Measurements from ENCODE around the gene G6PC2. TPM values are rescaled to one million over a fixed set of nuclear protein-coding genes. Genes with fewer than 3 reads are reported as not detected.
"Not testable (repeated sequence)": the region's sequence is repeated elsewhere in the genome, so short reads cannot be mapped to it uniquely, and the experiment has no call there.

Gene G6PC2
- total RNA-seq, 1 donor from 2014 or later = not detected

- Mint-ChIP-seq H3K36me3 (ENCODE audit: unreplicated experiment) (no peaks in the 10 kb centered on the region), H3K27me3 (ENCODE audit: unreplicated experiment) (peaks cover 37% of the 10 kb centered on the region), H3K4me1 (ENCODE audit: unreplicated experiment) (peaks cover 10% of the 10 kb centered on the region), H3K27ac (ENCODE audit: unreplicated experiment) (no peak overlapping the region), H3K9me3 (ENCODE audit: unreplicated experiment) (no peaks in the 10 kb centered on the region), H3K4me3 (ENCODE audit: unreplicated experiment) (no peak overlapping the region)
- DNase-seq (ENCODE audit: extremely low spot score, unreplicated experiment) = no peak
- TF ChIP-seq CTCF (IDR thresholded peaks at IDR 0.05) = no peak
Measured at GRCh38 chr2:168926621-168927386, 25.7 kb downstream of the G6PC2 start.

- H3K9me3 Mint-ChIP-seq (ENCODE audit: unreplicated experiment) = no peaks in the 10 kb centered on the region
- no peak overlapping the region for H3K27ac Mint-ChIP-seq (ENCODE audit: unreplicated experiment)
- H3K36me3 Mint-ChIP-seq (ENCODE audit: unreplicated experiment) = no peaks in the 10 kb centered on the region
- peaks cover 32% of the 10 kb centered on the region for H3K27me3 Mint-ChIP-seq (ENCODE audit: unreplicated experiment)
- peaks cover 10% of the 10 kb centered on the region for H3K4me1 Mint-ChIP-seq (ENCODE audit: unreplicated experiment)
- no peak overlapping the region for H3K4me3 Mint-ChIP-seq (ENCODE audit: unreplicated experiment)
- DNase-seq (ENCODE audit: extremely low spot score, unreplicated experiment) = no peak
- TF ChIP-seq CTCF (IDR thresholded peaks at IDR 0.05) = no peak
Measured at GRCh38 chr2:168928113-168928831, 27.2 kb downstream of the G6PC2 start.

GRCh38 chr2:168929031-168929430 lies 27.9 kb downstream of the G6PC2 start:
- Mint-ChIP-seq H3K9me3 (ENCODE audit: unreplicated experiment) (no peaks in the 10 kb centered on the region), H3K36me3 (ENCODE audit: unreplicated experiment) (no peaks in the 10 kb centered on the region), H3K4me1 (ENCODE audit: unreplicated experiment) (peaks cover 10% of the 10 kb centered on the region), H3K27ac (ENCODE audit: unreplicated experiment) (no peak overlapping the region), H3K4me3 (ENCODE audit: unreplicated experiment) (no peak overlapping the region), H3K27me3 (ENCODE audit: unreplicated experiment) (peaks cover 28% of the 10 kb centered on the region)
- TF ChIP-seq CTCF (IDR thresholded peaks at IDR 0.05) = no peak
- DNase-seq (ENCODE audit: extremely low spot score, unreplicated experiment) = no peak

- Mint-ChIP-seq H3K4me1 (ENCODE audit: unreplicated experiment) (peaks cover 10% of the 10 kb centered on the region), H3K4me3 (ENCODE audit: unreplicated experiment) (no peak overlapping the region), H3K36me3 (ENCODE audit: unreplicated experiment) (no peaks in the 10 kb centered on the region), H3K27me3 (ENCODE audit: unreplicated experiment) (peaks cover 23% of the 10 kb centered on the region), H3K27ac (ENCODE audit: unreplicated experiment) (no peak overlapping the region), H3K9me3 (ENCODE audit: unreplicated experiment) (no peaks in the 10 kb centered on the region)
- no peak for DNase-seq (ENCODE audit: extremely low spot score, unreplicated experiment)
- TF ChIP-seq CTCF (IDR thresholded peaks at IDR 0.05) = no peak
Measured at GRCh38 chr2:168930242-168930641, 29.2 kb downstream of the G6PC2 start.

- H3K36me3 Mint-ChIP-seq (ENCODE audit: unreplicated experiment); H3K4me1 Mint-ChIP-seq (ENCODE audit: unreplicated experiment); H3K27ac Mint-ChIP-seq (ENCODE audit: unreplicated experiment); DNase-seq (ENCODE audit: extremely low spot score, unreplicated experiment); H3K9me3 Mint-ChIP-seq (ENCODE audit: unreplicated experiment); H3K4me3 Mint-ChIP-seq (ENCODE audit: unreplicated experiment): not testable (repeated sequence)
- H3K27me3 Mint-ChIP-seq (ENCODE audit: unreplicated experiment) = peaks cover 23% of the 10 kb centered on the region
Measured at GRCh38 chr2:168932174-168932573, 31.1 kb downstream of the G6PC2 start.
